Stimulated activated CD8-positive, alpha-beta memory T cell treated with anti-CD3 and anti-CD28 coated beads, Interleukin-7, amount 100 ng/mL, for 48 hours (primary cell): ENCODE results near the gene GGA2.
A peak's percentile ranks its signal among the peaks of the same experiment; 100 is the strongest.

ENCODE experiments used
- DNase-seq, 2 donors: peaks; one replicate each; pipeline ENCODE4 v3.0.0-alpha.2; 2020; ENCODE audit warnings: low read depth in 1 of 2; ENCODE audit errors: extremely low read depth in 1 of 2

Gene GGA2

GRCh38 chr16:23505671-23506605, 4.4 kb downstream of the GGA2 start:
- no peak for DNase-seq

- no peak for DNase-seq
Measured at GRCh38 chr16:23505180-23505665, 5.1 kb downstream of the GGA2 start.

- DNase-seq: peak; percentile 61 to 88
Measured at GRCh38 chr16:23504453-23505179, 5.7 kb downstream of the GGA2 start.

- no peak for DNase-seq
Measured at GRCh38 chr16:23504076-23504452, 6.2 kb downstream of the GGA2 start.

- no peak for DNase-seq
Measured at GRCh38 chr16:23502466-23502865, 7.8 kb downstream of the GGA2 start.

- no peak for DNase-seq
Measured at GRCh38 chr16:23501291-23501690, 9.0 kb downstream of the GGA2 start.

GRCh38 chr16:23500862-23501225, 9.4 kb downstream of the GGA2 start:
- DNase-seq: no peak

- no peak for DNase-seq
Measured at GRCh38 chr16:23500212-23500861, 10.0 kb downstream of the GGA2 start.

GRCh38 chr16:23499801-23500200, 10.5 kb downstream of the GGA2 start:
- no peak for DNase-seq

GRCh38 chr16:23498863-23499262, 11.4 kb downstream of the GGA2 start:
- no peak for DNase-seq

GRCh38 chr16:23497543-23497868, 12.8 kb downstream of the GGA2 start:
- DNase-seq: no peak

GRCh38 chr16:23496821-23497542, 13.3 kb downstream of the GGA2 start:
- no peak for DNase-seq

- DNase-seq: no peak
Measured at GRCh38 chr16:23495671-23496070, 14.6 kb downstream of the GGA2 start.

GRCh38 chr16:23494188-23494587, 16.1 kb downstream of the GGA2 start:
- DNase-seq: no peak

- no peak for DNase-seq
Measured at GRCh38 chr16:23491490-23492391, 18.6 kb downstream of the GGA2 start.

- DNase-seq: no peak
Measured at GRCh38 chr16:23486480-23486879, 23.8 kb downstream of the GGA2 start.

GRCh38 chr16:23485841-23486240, 24.5 kb downstream of the GGA2 start:
- DNase-seq: no peak

- no peak for DNase-seq
Measured at GRCh38 chr16:23485257-23485614, 25.1 kb downstream of the GGA2 start.

GRCh38 chr16:23484510-23485256, 25.6 kb downstream of the GGA2 start:
- no peak for DNase-seq
